H9 (cell line): ENCODE data around the gene RNF157. TPM values are rescaled to one million over a fixed set of nuclear protein-coding genes. Genes with fewer than 3 reads are reported as not detected.
A peak's percentile ranks its signal among the peaks of the same experiment; 100 is the strongest.

Experiments used
- DNase-seq: peaks from one replicate; pipeline ENCODE4 v3.0.0-alpha.2; 2017
- H2AFZ ChIP-seq: one replicate; pipeline ENCODE4 v1.6.1; 2013; ENCODE audit warnings: mild to moderate bottlenecking, low read length, control low read depth, moderate library complexity
- H2AK5ac ChIP-seq: 2 replicates; pipeline ENCODE4 v1.6.1; 2013; ENCODE audit warnings: low read length, control low read depth, mixed read lengths; ENCODE audit not compliant: insufficient read length
- H2BK120ac ChIP-seq: one replicate; pipeline ENCODE4 v1.6.1; 2013; ENCODE audit warnings: low read depth, mild to moderate bottlenecking, low read length, control low read depth, inconsistent platforms; ENCODE audit not compliant: poor library complexity, severe bottlenecking
- H2BK12ac ChIP-seq: 2 replicates; pipeline ENCODE4 v1.6.1; 2013; ENCODE audit warnings: low read length, control low read depth, mixed read lengths, low read depth; ENCODE audit not compliant: insufficient read length
- H2BK15ac ChIP-seq: 2 replicates; pipeline ENCODE4 v1.6.1; 2013; ENCODE audit warnings: low read depth, low read length, control low read depth
- H2BK20ac ChIP-seq: one replicate; pipeline ENCODE4 v1.6.1; 2013; ENCODE audit warnings: low read depth, mild to moderate bottlenecking, low read length, control low read depth, inconsistent platforms; ENCODE audit not compliant: poor library complexity, severe bottlenecking
- H2BK5ac ChIP-seq: 2 replicates; pipeline ENCODE4 v1.6.1; 2013; ENCODE audit warnings: low read length, control low read depth, mixed read lengths; ENCODE audit not compliant: insufficient read length
- H3K14ac ChIP-seq: 2 replicates; pipeline ENCODE4 v1.6.1; 2013; ENCODE audit warnings: low read length, control low read depth; ENCODE audit not compliant: insufficient read depth
- H3K18ac ChIP-seq: 2 replicates; pipeline ENCODE4 v1.6.1; 2013; ENCODE audit warnings: low read depth, mild to moderate bottlenecking, mixed read lengths, low read length, control low read depth; ENCODE audit not compliant: insufficient read length
- H3K23ac ChIP-seq: 2 replicates; pipeline ENCODE4 v1.6.1; 2013; ENCODE audit warnings: low read length, control low read depth, mixed read lengths, low read depth; ENCODE audit not compliant: insufficient read length
- H3K23me2 ChIP-seq: 2 replicates; pipeline ENCODE4 v1.6.1; 2013; ENCODE audit warnings: low read depth, mild to moderate bottlenecking, mixed read lengths, low read length, control low read depth; ENCODE audit not compliant: insufficient read length, poor library complexity, severe bottlenecking
- H3K27ac ChIP-seq: 2 replicates; pipeline ENCODE4 v1.5.1; 2013; ENCODE audit warnings: low read length, control low read depth, mixed read lengths, low read depth; ENCODE audit not compliant: insufficient read length
- H3K27me3 ChIP-seq: 2 replicates; pipeline ENCODE4 v1.6.1; 2013; ENCODE audit warnings: low read length, control low read depth, inconsistent platforms; ENCODE audit not compliant: insufficient read depth
- H3K4ac ChIP-seq: 2 replicates; pipeline ENCODE4 v1.6.1; 2013; ENCODE audit warnings: low read depth, mild to moderate bottlenecking, control low read depth, inconsistent platforms, low read length, moderate library complexity
- H3K4me1 ChIP-seq: 2 replicates; pipeline ENCODE4 v1.6.1; 2013; ENCODE audit warnings: low read length, control low read depth, inconsistent platforms; ENCODE audit not compliant: insufficient read depth
- H3K4me2 ChIP-seq: 2 replicates; pipeline ENCODE4 v1.6.1; 2013; ENCODE audit warnings: low read length, control low read depth, mixed read lengths; ENCODE audit not compliant: insufficient read length, insufficient read depth
- H3K56ac ChIP-seq: 2 replicates; pipeline ENCODE4 v1.6.1; 2013; ENCODE audit warnings: low read depth, mild to moderate bottlenecking, mixed read lengths, low read length, control low read depth; ENCODE audit not compliant: insufficient read length
- H3K79me1 ChIP-seq: 2 replicates; pipeline ENCODE4 v1.6.1; 2013; ENCODE audit warnings: low read depth, mild to moderate bottlenecking, moderate library complexity, low read length, control low read depth, inconsistent platforms; ENCODE audit not compliant: insufficient read depth, poor library complexity, severe bottlenecking
- H3K79me2 ChIP-seq: 2 replicates; pipeline ENCODE4 v1.6.1; 2013; ENCODE audit warnings: low read length, control low read depth, inconsistent platforms; ENCODE audit not compliant: insufficient read depth
- H3K9ac ChIP-seq: 2 replicates; pipeline ENCODE4 v1.6.1; 2013; ENCODE audit warnings: low read length, control low read depth, mixed read lengths; ENCODE audit not compliant: insufficient read length; ENCODE audit errors: extremely low read depth
- H3K9me3 ChIP-seq: one replicate; pipeline ENCODE4 v1.6.1; 2013; ENCODE audit warnings: low read depth, low read length, inconsistent platforms; ENCODE audit not compliant: control insufficient read depth
- H3T11ph ChIP-seq: one replicate; pipeline ENCODE4 v1.6.1; 2013; ENCODE audit warnings: mild to moderate bottlenecking, low read length, control low read depth, inconsistent platforms
- H4K20me1 ChIP-seq: one replicate; pipeline ENCODE4 v1.6.1; 2013; ENCODE audit not compliant: control insufficient read depth, insufficient read length, insufficient read depth
- H4K5ac ChIP-seq: 2 replicates; pipeline ENCODE4 v1.6.1; 2013; ENCODE audit warnings: low read depth, mild to moderate bottlenecking, mixed read lengths, low read length, control low read depth; ENCODE audit not compliant: insufficient read length
- H4K8ac ChIP-seq: replicated peaks from 2 replicates; pipeline ENCODE4 v1.6.1; 2013; ENCODE audit warnings: low read length, control low read depth, mixed read lengths, low read depth; ENCODE audit not compliant: insufficient read length
- H4K91ac ChIP-seq: 2 replicates; pipeline ENCODE4 v1.6.1; 2013; ENCODE audit warnings: low read depth, mild to moderate bottlenecking, moderate library complexity, mixed read lengths, low read length, control low read depth; ENCODE audit not compliant: insufficient read length
- H3K27ac Mint-ChIP-seq, 3 experiments: 2 replicates in 2 of 3; 3 replicates in 1 of 3; pipeline ENCODE4 v1.8.0; 2020 to 2021; ENCODE audit warnings: mixed read lengths in 3 of 3, mild to moderate bottlenecking in 1 of 3, moderate library complexity in 1 of 3
- H3K27me3 Mint-ChIP-seq: 2 replicates; pipeline ENCODE4 v1.8.0; 2021; ENCODE audit warnings: low read depth, mild to moderate bottlenecking, moderate library complexity, mixed read lengths
- H3K36me3 Mint-ChIP-seq, 3 experiments: 2 replicates in 2 of 3; 3 replicates in 1 of 3; pipeline ENCODE4 v1.8.0; 2020 to 2021; ENCODE audit warnings: low read depth in 3 of 3, mixed read lengths in 3 of 3; ENCODE audit not compliant: insufficient read depth in 1 of 3
- H3K4me1 Mint-ChIP-seq, 2 experiments: 2 replicates each; pipeline ENCODE4 v1.8.0; 2020; ENCODE audit warnings: mixed read lengths in 2 of 2
- H3K4me3 Mint-ChIP-seq, 2 experiments: 2 replicates in 1 of 2; 3 replicates in 1 of 2; pipeline ENCODE4 v1.8.0; 2020 to 2021; ENCODE audit warnings: mild to moderate bottlenecking in 2 of 2, mixed read lengths in 2 of 2, moderate library complexity in 1 of 2
- H3K9me3 Mint-ChIP-seq, 2 experiments: 2 replicates in 1 of 2; 3 replicates in 1 of 2; pipeline ENCODE4 v1.8.0; 2020; ENCODE audit warnings: mild to moderate bottlenecking in 2 of 2, mixed read lengths in 2 of 2, moderate library complexity in 1 of 2
- CTCF ChIP-seq: fragments of 200-600 bp; sonication (generic); conservative IDR thresholded peaks from 3 replicates; pipeline ENCODE4 v1.8.0; 2021; ENCODE audit warnings: antibody characterized with exemption, mild to moderate bottlenecking
- WGBS: extraction: QIAGEN DNeasy Blood & Tissue Kit; methylation state at CpG from one replicate; pipeline ENCODE4 v1.1.7; 2013; ENCODE audit warnings: missing lambda C conversion rate, low lambda C conversion rate, mixed read lengths; ENCODE audit not compliant: insufficient read length; ENCODE audit errors: extremely low coverage; 5-methylcytosine and 5-hydroxymethylcytosine counted together
- total RNA-seq: library from RNA; stranded (reverse); gene quantifications from 2 replicates; pipeline ENCODE4 v1.2.1, GENCODE V29; 2021

The RNF157 gene
- total RNA-seq, 1 experiment from 2014 or later = 9.9 TPM

- Histone ChIP-seq H3T11ph (no peak overlapping the region), H2BK5ac (no peak overlapping the region), H3K9ac (no peak overlapping the region), H3K14ac (no peak overlapping the region), H4K5ac (no peak overlapping the region), H3K23me2 (peaks cover 51% of the 10 kb centered on the region), H3K4me1 (peaks cover 8% of the 10 kb centered on the region; the same call in 1 of the 2 replicates), H2BK20ac (no peak overlapping the region), H4K20me1 (no peaks in the 10 kb centered on the region), H2AK5ac (no peak overlapping the region), H4K8ac (no peak overlapping the region), H3K79me2 (no peaks in the 10 kb centered on the region), H3K27ac (no peak overlapping the region), H3K4me2 (peak overlapping the region; percentile 84), H3K27me3 (peaks cover 42% of the 10 kb centered on the region), H3K79me1 (no peaks in the 10 kb centered on the region), H3K9me3 (no peaks in the 10 kb centered on the region), H4K91ac (no peak overlapping the region), H3K4ac (no peak overlapping the region), H2BK12ac (no peak overlapping the region), H3K23ac (no peak overlapping the region), H2AFZ (no peak overlapping the region), H3K18ac (no peak overlapping the region), H3K56ac (no peak overlapping the region), H2BK15ac (no peak overlapping the region), H2BK120ac (no peak overlapping the region)
- no peak for TF ChIP-seq CTCF
- no peak overlapping the region for H3K27ac Mint-ChIP-seq
- peak overlapping the region; percentile 69 to 81 for H3K4me3 Mint-ChIP-seq
- peaks cover 75% of the 10 kb centered on the region for H3K27me3 Mint-ChIP-seq
- peaks cover 65 to 80% of the 10 kb centered on the region in 2 experiments for H3K4me1 Mint-ChIP-seq
- H3K9me3 Mint-ChIP-seq = peaks cover 1 to 3% of the 10 kb centered on the region in 2 experiments; a peak in 3 of 5 replicates
- peak; percentile 63 for DNase-seq
- H3K36me3 Mint-ChIP-seq = no peaks in the 10 kb centered on the region
- no CpG with 5 or more reads among the region's 54 CpGs for WGBS
Measured at GRCh38 chr17:76137351-76138233, 102.7 kb downstream of the RNF157 start.
